HG02973 (cell line): ENCODE data around the gene MAGI1.
"Not testable (repeated sequence)": the region's sequence is repeated elsewhere in the genome, so short reads cannot be mapped to it uniquely, and the experiment has no call there.

Source experiments
- ATAC-seq: cut with Tn5 transposase; IDR thresholded peaks from one replicate; pipeline ENCODE4 v1.9.1; 2021; ENCODE audit warnings: moderate library complexity; ENCODE audit not compliant: unreplicated experiment

The MAGI1 gene

GRCh38 chr3:65607965-65608460, 430.7 kb downstream of the MAGI1 start:
- ATAC-seq, result not testable (repeated sequence)

GRCh38 chr3:65607101-65607500, 431.6 kb downstream of the MAGI1 start:
- ATAC-seq, result no peak

- ATAC-seq, result no peak
Measured at GRCh38 chr3:65605876-65606432, 432.8 kb downstream of the MAGI1 start.

DNA sequence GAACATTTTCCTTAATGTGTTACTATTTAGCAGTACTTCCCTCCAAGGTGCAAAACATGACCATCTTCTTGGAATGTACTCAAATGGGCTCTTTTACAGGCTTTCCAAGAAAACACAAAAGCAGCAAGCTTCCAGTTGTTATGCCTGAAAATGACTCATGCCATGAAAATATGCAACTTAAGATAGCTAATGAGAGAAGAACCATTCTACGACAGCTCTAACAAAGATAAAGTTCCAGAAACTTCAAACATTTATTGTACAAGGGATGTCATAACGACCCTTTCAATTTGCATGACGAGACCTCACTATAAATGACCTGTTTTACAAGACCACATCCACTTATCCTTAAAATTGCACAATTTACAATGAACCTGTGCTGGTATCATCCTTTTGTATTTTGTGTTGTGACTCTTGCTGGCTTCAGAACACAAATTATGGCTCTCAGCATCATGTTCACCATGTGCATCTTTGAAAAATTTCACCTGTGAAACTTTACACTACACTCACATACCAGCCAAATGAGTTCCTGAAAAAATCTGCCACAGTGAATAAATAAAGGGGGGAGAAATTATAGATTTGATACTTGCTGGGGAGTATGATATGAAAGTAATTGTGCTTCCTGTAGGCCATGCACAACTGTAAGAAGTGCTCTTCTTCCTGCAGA, 433.7 kb downstream of the MAGI1 start:
- ATAC-seq, result no peak

DNA sequence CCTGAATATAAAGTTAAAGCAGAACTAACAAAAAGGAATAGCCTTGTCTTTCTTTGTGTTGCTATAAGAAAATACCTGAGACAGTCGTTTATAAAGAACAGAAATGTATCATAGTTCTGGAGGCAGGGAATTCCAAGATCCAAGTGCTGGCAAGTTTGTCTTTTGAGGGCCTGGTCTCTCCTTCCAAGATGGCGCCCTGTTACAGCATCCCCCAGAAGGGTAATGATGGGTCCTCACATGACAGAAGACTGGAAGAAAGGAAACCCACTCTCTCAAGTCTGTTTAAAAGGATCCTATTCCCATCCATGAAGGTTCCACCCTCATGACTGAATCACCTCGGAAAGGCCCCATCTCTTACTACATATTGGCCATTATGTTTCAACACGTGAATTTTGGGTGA, 435.1 kb downstream of the MAGI1 start:
- no peak for ATAC-seq

GRCh38 chr3:65600888-65601287, 437.8 kb downstream of the MAGI1 start:
- ATAC-seq, result no peak

DNA sequence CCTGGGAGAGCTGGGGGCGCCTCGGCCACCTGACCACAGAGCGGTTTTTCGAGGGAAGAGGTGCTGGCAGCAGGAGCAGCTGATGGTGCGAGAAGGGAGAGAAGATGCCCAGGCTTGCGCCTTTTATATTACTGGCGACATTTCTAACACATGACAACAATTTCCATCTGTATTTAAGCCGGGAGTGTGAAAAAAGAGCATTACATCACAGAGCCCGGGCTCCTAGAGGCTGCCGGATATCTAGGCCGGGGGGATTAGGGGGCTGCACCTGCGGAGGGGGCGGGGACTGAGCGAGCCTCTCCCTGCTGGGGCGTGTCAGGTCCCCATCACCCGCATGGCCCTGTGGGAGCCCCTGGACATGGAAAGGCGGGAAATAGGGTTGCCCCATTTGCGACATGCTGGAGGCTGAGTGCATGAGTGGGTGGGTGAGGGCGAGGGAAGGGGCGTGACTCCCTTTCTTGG, 440.7 kb downstream of the MAGI1 start:
- ATAC-seq, result no peak

DNA sequence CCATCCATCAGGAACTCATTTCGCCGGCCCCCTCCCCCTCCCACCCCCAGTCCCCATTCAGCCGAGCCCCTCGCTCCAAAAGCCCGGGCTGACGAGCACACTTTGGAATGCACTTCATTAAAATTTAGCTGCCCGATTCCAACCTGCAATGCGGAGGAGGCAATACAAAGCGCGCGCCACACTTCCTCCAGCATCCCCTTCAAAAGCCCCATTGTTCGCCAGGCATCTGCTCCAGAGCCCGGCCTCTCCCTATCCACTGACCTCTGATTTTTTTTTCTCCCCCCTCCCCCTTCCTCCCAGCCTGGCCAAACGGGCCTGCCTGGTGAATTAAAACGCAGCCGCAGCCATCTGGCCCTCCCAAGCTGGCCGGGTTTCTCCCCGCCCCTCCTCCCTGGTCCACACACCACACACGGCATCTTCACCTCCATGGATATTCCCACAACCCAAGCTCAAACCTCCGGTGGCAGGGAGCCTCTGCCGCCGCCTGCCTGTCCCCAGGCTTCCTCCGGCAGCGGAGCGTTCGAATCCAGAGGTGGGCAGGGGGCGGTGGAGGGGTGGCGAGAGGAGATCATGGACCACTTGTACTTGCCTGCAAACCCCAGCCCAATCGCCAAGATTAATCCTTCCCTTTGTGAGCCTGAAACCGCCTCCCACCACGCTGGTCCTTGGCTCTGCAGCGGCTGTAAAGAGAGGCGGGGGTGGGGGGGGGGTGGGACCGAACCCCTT, 441.3 kb downstream of the MAGI1 start:
- ATAC-seq, result no peak

- ATAC-seq, result no peak
Measured at GRCh38 chr3:65596571-65597225, 442.0 kb downstream of the MAGI1 start.

DNA sequence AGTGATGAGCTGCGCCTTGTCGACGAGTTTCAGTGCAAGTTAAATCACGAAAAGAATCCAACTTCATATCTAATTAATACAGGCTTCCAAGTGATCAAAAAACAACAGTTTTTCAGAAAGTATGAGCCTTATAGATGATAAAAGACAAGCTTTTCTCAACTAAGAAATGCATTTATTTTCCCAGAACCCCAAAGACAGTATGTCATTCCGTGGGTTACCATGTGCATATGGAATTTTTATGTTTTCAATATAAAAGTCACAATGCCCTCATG, 442.8 kb downstream of the MAGI1 start:
- no peak for ATAC-seq

GRCh38 chr3:65595222-65596028, 443.3 kb downstream of the MAGI1 start:
- no peak for ATAC-seq

DNA sequence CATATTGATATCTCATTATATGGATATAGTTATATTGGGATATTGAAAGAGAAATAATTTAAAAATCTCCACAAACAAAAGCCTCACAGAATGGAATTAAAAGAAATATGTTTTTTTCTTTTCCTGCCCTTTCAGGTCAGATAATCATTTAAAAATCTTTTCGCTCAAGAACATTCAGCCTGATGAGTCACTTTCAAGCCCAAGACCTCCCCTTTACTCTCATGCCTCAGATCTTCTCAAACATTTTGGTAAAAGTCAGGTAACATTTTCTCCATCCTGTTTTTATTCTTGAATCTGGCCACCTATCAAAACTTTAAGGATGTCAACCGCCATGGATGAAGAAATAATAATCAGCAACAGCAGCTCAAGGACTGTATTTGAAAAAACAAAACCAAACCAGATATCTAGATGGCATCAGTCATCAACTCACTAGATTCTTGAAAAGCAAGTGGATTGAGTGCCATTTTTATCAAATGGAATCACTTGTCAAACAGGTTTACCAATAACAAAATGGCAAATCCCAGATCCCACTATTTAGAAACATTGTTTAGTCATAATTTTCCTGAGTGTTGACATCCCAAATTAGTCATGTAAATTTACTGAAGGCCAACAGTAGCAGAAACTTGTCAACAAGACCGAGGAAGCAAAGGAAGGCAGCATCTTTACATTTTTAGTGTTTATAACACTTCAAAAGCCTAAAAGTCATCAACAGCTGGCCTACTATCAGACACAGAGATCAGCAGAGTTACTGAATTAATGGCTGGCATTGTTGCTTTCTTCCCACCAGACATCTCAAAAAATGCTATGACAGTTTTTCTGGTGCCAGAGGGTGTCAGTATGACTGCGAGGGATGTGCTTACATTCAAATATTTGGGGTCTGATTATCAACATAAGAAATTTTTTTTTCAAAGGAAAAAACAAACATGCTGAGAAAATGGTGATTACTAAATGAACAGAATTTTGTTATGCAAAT, 444.7 kb downstream of the MAGI1 start:
- ATAC-seq, result no peak

DNA sequence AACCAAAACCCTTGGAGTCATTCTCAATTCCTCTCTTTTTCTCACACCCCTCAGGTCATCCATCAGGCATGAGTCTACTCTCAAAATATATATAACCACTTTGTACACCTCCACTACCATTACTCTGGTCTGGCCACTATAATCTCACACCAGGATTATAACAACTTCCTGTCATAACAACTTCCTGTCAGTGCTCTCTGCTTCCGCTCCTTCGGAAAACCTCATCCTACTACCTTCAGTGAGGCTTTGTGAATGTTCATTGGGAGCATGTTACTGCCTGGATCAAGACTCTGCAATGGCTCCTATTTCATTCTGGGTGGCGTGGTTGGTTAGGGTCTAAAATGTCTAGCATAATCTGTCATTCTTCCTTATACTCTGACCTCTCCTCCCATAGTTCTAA, 447.4 kb downstream of the MAGI1 start:
- ATAC-seq, result no peak

DNA sequence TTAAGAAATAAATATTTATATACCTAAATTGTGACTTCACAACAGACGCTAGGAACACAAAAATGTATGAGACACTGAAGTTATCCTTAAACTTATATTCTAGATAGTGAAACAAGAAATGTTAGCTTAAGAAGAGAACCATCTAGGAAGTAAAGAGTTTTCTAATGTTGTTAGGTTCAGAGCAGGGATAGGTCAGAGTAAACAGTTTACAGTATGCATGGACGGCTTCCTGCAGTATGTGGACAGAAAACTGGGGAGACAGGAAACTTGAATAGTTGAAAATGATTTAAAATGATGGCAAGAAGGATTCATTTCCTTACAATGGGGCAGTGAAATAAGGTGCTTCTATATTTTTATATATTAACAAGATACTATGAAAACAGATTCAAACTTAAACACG, 449.8 kb downstream of the MAGI1 start:
- no peak for ATAC-seq

GRCh38 chr3:65587650-65588439, 450.9 kb downstream of the MAGI1 start:
- no peak for ATAC-seq

GRCh38 chr3:65584913-65585312, 453.8 kb downstream of the MAGI1 start:
- no peak for ATAC-seq

GRCh38 chr3:65584002-65584401, 454.7 kb downstream of the MAGI1 start:
- no peak for ATAC-seq

DNA sequence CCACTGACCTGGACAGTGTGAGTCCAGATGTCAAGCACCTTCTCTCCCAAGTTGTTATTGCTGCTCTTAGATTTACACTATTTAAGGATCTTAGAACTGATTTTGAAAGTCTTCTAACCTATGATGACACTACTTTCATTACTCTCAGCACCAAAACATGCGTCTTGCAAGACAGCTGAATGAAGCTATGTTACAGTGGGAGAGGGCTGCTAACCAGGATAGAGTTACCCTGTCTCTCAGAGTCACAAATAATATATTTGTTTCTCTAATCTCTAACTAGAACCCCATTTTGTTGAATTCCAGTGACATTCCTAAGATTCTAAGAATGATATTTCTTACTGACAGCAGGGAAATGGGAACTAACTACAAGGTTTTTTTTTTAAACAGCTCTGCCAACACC, 455.5 kb downstream of the MAGI1 start:
- no peak for ATAC-seq
